ENCODE data around the gene ASB1. TPM values are rescaled to one million over a fixed set of nuclear protein-coding genes. Genes with fewer than 3 reads are reported as not detected.

Gene ASB1
- total and polyA plus RNA-seq, 2 of the 13 experiments (the other 11 are each of a cell fraction or from before 2014, with no cell fraction given), result 48.6 to 49.2 TPM

- TF ChIP-seq ATF3 (CRISPR knock-in tag; IDR thresholded peaks at IDR 0.05) (peak; percentile 46; the same call in 1 of the 2 replicates), ZBTB40 (IDR thresholded peaks at IDR 0.05) (no peak), ZBTB40 (CRISPR knock-in tag; IDR thresholded peaks at IDR 0.05) (peak; percentile 57; the same call in 1 of the 2 replicates), MIXL1 (CRISPR knock-in tag; IDR thresholded peaks at IDR 0.05) (peak; percentile 98), ZFP37 (CRISPR knock-in tag; IDR thresholded peaks at IDR 0.05; ENCODE audit: borderline replicate concordance) (peak; percentile 96), KLF15 (CRISPR knock-in tag; IDR thresholded peaks at IDR 0.05; ENCODE audit: borderline replicate concordance) (no peak), ZNF780A (CRISPR knock-in tag; IDR thresholded peaks at IDR 0.05) (no peak), CAMTA2 (CRISPR knock-in tag; IDR thresholded peaks at IDR 0.05; ENCODE audit: borderline replicate concordance) (no peak), TRIM24 (CRISPR knock-in tag; IDR thresholded peaks at IDR 0.05) (peak; percentile 92), THAP11 (CRISPR knock-in tag; IDR thresholded peaks at IDR 0.05) (peak; percentile 89), ZNF7 (CRISPR knock-in tag; IDR thresholded peaks at IDR 0.05) (peak; percentile 61; the same call in 1 of the 2 replicates), ZBTB34 (CRISPR knock-in tag; IDR thresholded peaks at IDR 0.05) (peak; percentile 96), ZBTB7A (CRISPR knock-in tag; IDR thresholded peaks at IDR 0.05) (peak; percentile 64; the same call in 1 of the 2 replicates), HMGA1 (CRISPR knock-in tag; conservative IDR thresholded peaks at IDR 0.05) (no peak), GATA4 (IDR thresholded peaks at IDR 0.05; ENCODE audit: borderline replicate concordance, low read depth) (no peak), KDM5A (IDR thresholded peaks at IDR 0.05; ENCODE audit: borderline replicate concordance, low read length) (peak; percentile 56; the same call in 1 of the 2 replicates), FOXP1 (IDR thresholded peaks at IDR 0.05) (peak; percentile 85), FOXP1 (CRISPR knock-in tag; IDR thresholded peaks at IDR 0.05) (peak; percentile 96), NCOA5 (CRISPR knock-in tag; IDR thresholded peaks at IDR 0.05) (no peak), TEAD2 (CRISPR knock-in tag; IDR thresholded peaks at IDR 0.05) (no peak), ZNF790 (CRISPR knock-in tag; IDR thresholded peaks at IDR 0.05; ENCODE audit: borderline replicate concordance) (no peak)
Measured at GRCh38 chr2:238449909-238450417, 23.2 kb downstream of the ASB1 start (continued).

All from HepG2 (cell line).